SU-DHL-6 (cell line): ENCODE measurements around the gene CIB1.

ENCODE experiments used
- H2AFZ ChIP-seq: fragments of 200-600 bp; sonication (generic); 2 replicates; pipeline ENCODE4 v1.6.1; 2014; ENCODE audit warnings: low read depth, mild to moderate bottlenecking, moderate library complexity, mixed read lengths, antibody characterized with exemption, low read length; ENCODE audit not compliant: severe bottlenecking
- H3F3A ChIP-seq: fragments of 200-600 bp; shearing (Covaris generic); 2 replicates; pipeline ENCODE4 v1.6.0; 2016; ENCODE audit warnings: antibody characterized with exemption, mild to moderate bottlenecking; ENCODE audit not compliant: insufficient read depth
- H3K27ac ChIP-seq: fragments of 200-600 bp; sonication (generic); 2 replicates; pipeline ENCODE4 v1.5.1; 2016; ENCODE audit warnings: low read depth, mild to moderate bottlenecking, low read length, moderate library complexity, mixed read lengths
- H3K27me3 ChIP-seq: fragments of 200-600 bp; sonication (generic), shearing (Covaris generic); 2 replicates; pipeline ENCODE4 v1.6.0; 2014; ENCODE audit warnings: mild to moderate bottlenecking, low read length
- H3K36me3 ChIP-seq: fragments of 200-600 bp; sonication (generic); 2 replicates; pipeline ENCODE4 v1.6.1; 2014; ENCODE audit warnings: mild to moderate bottlenecking, low read length, mixed read lengths
- H3K4me2 ChIP-seq: fragments of 300-600, 200-600 bp; shearing (Covaris generic), sonication (generic); 2 replicates; pipeline ENCODE4 v1.6.0; 2014; ENCODE audit warnings: low read length, low read depth, mild to moderate bottlenecking; ENCODE audit not compliant: poor library complexity, severe bottlenecking
- H3K4me3 ChIP-seq: fragments of 200-600 bp; sonication (generic); 2 replicates; pipeline ENCODE4 v1.5.1; 2014; ENCODE audit warnings: antibody characterized with exemption, low read length, mild to moderate bottlenecking, mixed read lengths; ENCODE audit not compliant: insufficient read depth, poor library complexity, severe bottlenecking
- H3K79me2 ChIP-seq: fragments of 200-600 bp; sonication (generic); 2 replicates; pipeline ENCODE4 v1.6.1; 2014; ENCODE audit warnings: mild to moderate bottlenecking, low read length, moderate library complexity; ENCODE audit not compliant: insufficient read depth
- H3K9ac ChIP-seq: fragments of 200-600 bp; sonication (generic); 2 replicates; pipeline ENCODE4 v1.7.0; 2014; ENCODE audit warnings: mild to moderate bottlenecking, low read length
- H3K9me2 ChIP-seq: fragments of 200-600 bp; sonication (generic); replicated peaks from 2 replicates; pipeline ENCODE4 v1.6.1; 2014; ENCODE audit warnings: low read length; ENCODE audit not compliant: insufficient read depth
- H3K9me3 ChIP-seq: fragments of 200-600 bp; sonication (generic); 2 replicates; pipeline ENCODE4 v1.6.1; 2014; ENCODE audit warnings: low read length, mixed read lengths; ENCODE audit not compliant: insufficient read depth
- H4K20me1 ChIP-seq: fragments of 200-600 bp; sonication (generic); 2 replicates; pipeline ENCODE4 v1.6.1; 2014; ENCODE audit warnings: low read depth, mild to moderate bottlenecking, antibody characterized with exemption, low read length, moderate library complexity, mixed read lengths
- EZH2phosphoT487 ChIP-seq: fragments of 200-600 bp; sonication (generic), shearing (Covaris generic); conservative IDR thresholded peaks from 2 replicates; pipeline ENCODE4 v1.6.1; 2018; ENCODE audit warnings: mild to moderate bottlenecking, antibody characterized with exemption, low read length, moderate library complexity, mixed read lengths
- TF ChIP-seq, protein P1 (sequence below): fragments of 200-600 bp; sonication (generic); IDR thresholded peaks from one replicate; pipeline ENCODE4 v1.5.1; 2017; ENCODE audit warnings: antibody characterized with exemption, mild to moderate bottlenecking, low read length, moderate library complexity; ENCODE audit not compliant: insufficient read depth, poor library complexity, severe bottlenecking

CIB1 gene

GRCh38 chr15:90219421-90220141, 14.2 kb downstream of the CIB1 start:
- no peaks in the 10 kb centered on the region for H3K79me2 ChIP-seq
- no peak overlapping the region for H2AFZ ChIP-seq
- no peak overlapping the region for H3K9ac ChIP-seq
- H3K9me2 ChIP-seq = no peaks in the 10 kb centered on the region
- no peaks in the 10 kb centered on the region for H3K36me3 ChIP-seq
- no peaks in the 10 kb centered on the region for H4K20me1 ChIP-seq
- no peak overlapping the region for H3K4me3 ChIP-seq
- H3K9me3 ChIP-seq = no peaks in the 10 kb centered on the region
- H3K4me2 ChIP-seq = no peak overlapping the region
- H3K27ac ChIP-seq = no peak overlapping the region
- TF ChIP-seq, protein P1, sequence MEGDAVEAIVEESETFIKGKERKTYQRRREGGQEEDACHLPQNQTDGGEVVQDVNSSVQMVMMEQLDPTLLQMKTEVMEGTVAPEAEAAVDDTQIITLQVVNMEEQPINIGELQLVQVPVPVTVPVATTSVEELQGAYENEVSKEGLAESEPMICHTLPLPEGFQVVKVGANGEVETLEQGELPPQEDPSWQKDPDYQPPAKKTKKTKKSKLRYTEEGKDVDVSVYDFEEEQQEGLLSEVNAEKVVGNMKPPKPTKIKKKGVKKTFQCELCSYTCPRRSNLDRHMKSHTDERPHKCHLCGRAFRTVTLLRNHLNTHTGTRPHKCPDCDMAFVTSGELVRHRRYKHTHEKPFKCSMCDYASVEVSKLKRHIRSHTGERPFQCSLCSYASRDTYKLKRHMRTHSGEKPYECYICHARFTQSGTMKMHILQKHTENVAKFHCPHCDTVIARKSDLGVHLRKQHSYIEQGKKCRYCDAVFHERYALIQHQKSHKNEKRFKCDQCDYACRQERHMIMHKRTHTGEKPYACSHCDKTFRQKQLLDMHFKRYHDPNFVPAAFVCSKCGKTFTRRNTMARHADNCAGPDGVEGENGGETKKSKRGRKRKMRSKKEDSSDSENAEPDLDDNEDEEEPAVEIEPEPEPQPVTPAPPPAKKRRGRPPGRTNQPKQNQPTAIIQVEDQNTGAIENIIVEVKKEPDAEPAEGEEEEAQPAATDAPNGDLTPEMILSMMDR = peak; percentile 58
- TF ChIP-seq EZH2phosphoT487 = no peak
- no peaks in the 10 kb centered on the region for H3K27me3 ChIP-seq
- H3F3A ChIP-seq = no peaks in the 10 kb centered on the region

GRCh38 chr15:90217671-90218394, 15.9 kb downstream of the CIB1 start:
- TF ChIP-seq, protein P1 = no peak
- no peak for TF ChIP-seq EZH2phosphoT487
- Histone ChIP-seq H3K36me3 (no peaks in the 10 kb centered on the region), H3K9me3 (no peaks in the 10 kb centered on the region), H3K9me2 (no peaks in the 10 kb centered on the region), H3F3A (no peaks in the 10 kb centered on the region), H3K4me2 (no peak overlapping the region), H3K79me2 (no peaks in the 10 kb centered on the region), H3K4me3 (no peak overlapping the region), H3K27ac (no peak overlapping the region), H3K9ac (no peak overlapping the region), H2AFZ (no peak overlapping the region), H3K27me3 (no peaks in the 10 kb centered on the region), H4K20me1 (no peaks in the 10 kb centered on the region)

- H3K27me3 ChIP-seq = no peaks in the 10 kb centered on the region
- H3K27ac ChIP-seq = no peak overlapping the region
- no peak overlapping the region for H2AFZ ChIP-seq
- no peaks in the 10 kb centered on the region for H3K9me2 ChIP-seq
- no peak for TF ChIP-seq EZH2phosphoT487
- TF ChIP-seq, protein P1 = no peak
- no peaks in the 10 kb centered on the region for H4K20me1 ChIP-seq
- H3K79me2 ChIP-seq = no peaks in the 10 kb centered on the region
- no peak overlapping the region for H3K4me2 ChIP-seq
- no peak overlapping the region for H3K4me3 ChIP-seq
- no peak overlapping the region for H3K9ac ChIP-seq
- no peaks in the 10 kb centered on the region for H3K9me3 ChIP-seq
- no peaks in the 10 kb centered on the region for H3F3A ChIP-seq
- H3K36me3 ChIP-seq = no peaks in the 10 kb centered on the region
These were observed 19.1 kb downstream of the CIB1 start for GRCh38 chr15:90214553-90215196.
